Progenitor cell of endocrine pancreas (in vitro differentiated cells): ENCODE measurements around the gene IL1A. TPM values are rescaled to one million over a fixed set of nuclear protein-coding genes. Genes with fewer than 3 reads are reported as not detected.

Experiments used
- DNase-seq: peaks from one replicate; pipeline ENCODE4 v3.0.0; 2021; ENCODE audit warnings: low spot score; ENCODE audit not compliant: unreplicated experiment
- H3K27ac Mint-ChIP-seq: 2 replicates; pipeline ENCODE4 v1.8.0; 2021; ENCODE audit warnings: mild to moderate bottlenecking, moderate library complexity, mixed read lengths
- H3K27me3 Mint-ChIP-seq: 2 replicates; pipeline ENCODE4 v1.8.0; 2021; ENCODE audit warnings: mixed read lengths
- H3K36me3 Mint-ChIP-seq: 2 replicates; pipeline ENCODE4 v1.8.0; 2022; ENCODE audit warnings: mixed read lengths; ENCODE audit not compliant: insufficient read depth
- H3K4me1 Mint-ChIP-seq: 2 replicates; pipeline ENCODE4 v1.8.0; 2021; ENCODE audit warnings: low read depth, mixed read lengths
- H3K4me3 Mint-ChIP-seq: 2 replicates; pipeline ENCODE4 v1.8.0; 2021; ENCODE audit warnings: low read depth, mild to moderate bottlenecking, moderate library complexity, mixed read lengths
- H3K9me3 Mint-ChIP-seq: 2 replicates; pipeline ENCODE4 v1.8.0; 2021; ENCODE audit warnings: low read depth, mixed read lengths
- total RNA-seq: library from RNA; stranded (reverse); gene quantifications from 2 replicates; pipeline ENCODE4 v1.2.1, GENCODE V29; 2021
- TF ChIP-seq, protein P1 (sequence below): fragments of 200-600 bp; sonication (generic); IDR thresholded peaks from one replicate; pipeline ENCODE4 v1.5.0; 2021; ENCODE audit warnings: antibody characterized with exemption, mild to moderate bottlenecking; ENCODE audit not compliant: unreplicated experiment

Gene IL1A
- total RNA-seq, 1 donor from 2014 or later = 0.12 TPM

DNA sequence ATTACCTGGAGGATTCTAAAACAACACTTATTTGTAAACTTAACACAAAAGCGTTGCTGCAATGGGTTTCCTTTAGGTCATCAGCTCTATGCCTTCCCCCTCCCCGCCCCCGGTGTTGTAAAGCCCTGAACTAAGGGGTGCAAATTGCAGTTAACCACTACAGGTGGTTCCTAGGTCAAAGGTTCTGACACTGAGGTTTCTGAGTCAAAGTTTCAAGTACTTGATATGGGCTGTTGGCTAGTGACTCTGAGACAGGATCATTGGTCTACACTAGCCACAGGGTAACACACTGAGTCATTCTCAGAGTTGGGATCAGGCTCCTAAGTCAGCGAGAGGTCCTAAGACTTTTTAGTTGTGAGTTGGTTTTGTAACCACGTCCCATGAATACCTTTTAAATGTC, 36.8 kb upstream of the IL1A start:
- no peak overlapping the region for H3K4me3 Mint-ChIP-seq
- TF ChIP-seq, protein P1, sequence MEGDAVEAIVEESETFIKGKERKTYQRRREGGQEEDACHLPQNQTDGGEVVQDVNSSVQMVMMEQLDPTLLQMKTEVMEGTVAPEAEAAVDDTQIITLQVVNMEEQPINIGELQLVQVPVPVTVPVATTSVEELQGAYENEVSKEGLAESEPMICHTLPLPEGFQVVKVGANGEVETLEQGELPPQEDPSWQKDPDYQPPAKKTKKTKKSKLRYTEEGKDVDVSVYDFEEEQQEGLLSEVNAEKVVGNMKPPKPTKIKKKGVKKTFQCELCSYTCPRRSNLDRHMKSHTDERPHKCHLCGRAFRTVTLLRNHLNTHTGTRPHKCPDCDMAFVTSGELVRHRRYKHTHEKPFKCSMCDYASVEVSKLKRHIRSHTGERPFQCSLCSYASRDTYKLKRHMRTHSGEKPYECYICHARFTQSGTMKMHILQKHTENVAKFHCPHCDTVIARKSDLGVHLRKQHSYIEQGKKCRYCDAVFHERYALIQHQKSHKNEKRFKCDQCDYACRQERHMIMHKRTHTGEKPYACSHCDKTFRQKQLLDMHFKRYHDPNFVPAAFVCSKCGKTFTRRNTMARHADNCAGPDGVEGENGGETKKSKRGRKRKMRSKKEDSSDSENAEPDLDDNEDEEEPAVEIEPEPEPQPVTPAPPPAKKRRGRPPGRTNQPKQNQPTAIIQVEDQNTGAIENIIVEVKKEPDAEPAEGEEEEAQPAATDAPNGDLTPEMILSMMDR = no peak
- H3K9me3 Mint-ChIP-seq = no peaks in the 10 kb centered on the region
- no peak for DNase-seq
- H3K27ac Mint-ChIP-seq = no peak overlapping the region
- H3K4me1 Mint-ChIP-seq = peaks cover 10% of the 10 kb centered on the region
- H3K36me3 Mint-ChIP-seq = no peaks in the 10 kb centered on the region
- peaks cover 74% of the 10 kb centered on the region for H3K27me3 Mint-ChIP-seq

DNA sequence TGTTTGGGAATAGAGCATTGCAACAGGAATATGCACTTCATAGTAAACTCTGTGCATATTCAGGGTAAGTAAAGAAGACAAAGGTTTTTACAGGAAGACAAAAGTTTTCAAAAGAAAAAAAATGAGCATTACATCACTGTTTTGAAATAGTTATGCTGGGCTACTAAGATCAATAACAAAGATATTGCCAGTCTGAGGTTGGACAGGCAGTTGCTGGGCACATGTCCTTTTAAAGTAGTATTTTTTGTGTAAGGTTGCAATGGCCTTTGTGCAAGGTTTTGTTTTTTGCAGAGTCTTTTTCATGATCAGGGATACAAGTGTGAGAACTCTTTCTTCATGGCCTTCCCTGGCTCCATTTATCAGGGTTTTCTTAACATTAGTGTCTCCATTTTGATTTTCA, 36.0 kb upstream of the IL1A start:
- H3K9me3 Mint-ChIP-seq = no peaks in the 10 kb centered on the region
- peaks cover 10% of the 10 kb centered on the region for H3K4me1 Mint-ChIP-seq
- H3K4me3 Mint-ChIP-seq = no peak overlapping the region
- no peak for DNase-seq
- no peaks in the 10 kb centered on the region for H3K36me3 Mint-ChIP-seq
- no peak overlapping the region for H3K27ac Mint-ChIP-seq
- TF ChIP-seq, protein P1 = no peak
- peaks cover 66% of the 10 kb centered on the region for H3K27me3 Mint-ChIP-seq

DNA sequence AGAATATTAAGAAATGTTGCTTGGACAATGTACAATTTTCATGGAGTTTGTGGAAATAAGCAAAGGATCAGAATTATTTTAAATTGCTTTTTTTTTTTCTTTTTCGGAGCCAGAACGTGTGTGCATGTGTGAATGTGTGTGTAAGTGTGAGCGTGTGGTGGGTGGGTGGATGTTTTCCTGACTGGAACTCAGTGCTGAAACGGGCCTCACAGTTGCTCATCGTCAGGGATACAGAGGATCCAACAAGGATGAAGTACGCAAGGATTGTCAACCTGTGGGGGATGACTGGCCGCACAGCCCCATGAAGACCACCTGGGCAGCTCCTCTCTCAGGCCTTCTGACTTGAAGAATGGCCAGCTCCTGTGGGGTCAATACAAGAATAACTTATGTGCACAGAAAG, 34.8 kb upstream of the IL1A start:
- TF ChIP-seq, protein P1 = no peak
- Mint-ChIP-seq H3K27ac (no peak overlapping the region), H3K27me3 (peaks cover 60% of the 10 kb centered on the region)

DNA sequence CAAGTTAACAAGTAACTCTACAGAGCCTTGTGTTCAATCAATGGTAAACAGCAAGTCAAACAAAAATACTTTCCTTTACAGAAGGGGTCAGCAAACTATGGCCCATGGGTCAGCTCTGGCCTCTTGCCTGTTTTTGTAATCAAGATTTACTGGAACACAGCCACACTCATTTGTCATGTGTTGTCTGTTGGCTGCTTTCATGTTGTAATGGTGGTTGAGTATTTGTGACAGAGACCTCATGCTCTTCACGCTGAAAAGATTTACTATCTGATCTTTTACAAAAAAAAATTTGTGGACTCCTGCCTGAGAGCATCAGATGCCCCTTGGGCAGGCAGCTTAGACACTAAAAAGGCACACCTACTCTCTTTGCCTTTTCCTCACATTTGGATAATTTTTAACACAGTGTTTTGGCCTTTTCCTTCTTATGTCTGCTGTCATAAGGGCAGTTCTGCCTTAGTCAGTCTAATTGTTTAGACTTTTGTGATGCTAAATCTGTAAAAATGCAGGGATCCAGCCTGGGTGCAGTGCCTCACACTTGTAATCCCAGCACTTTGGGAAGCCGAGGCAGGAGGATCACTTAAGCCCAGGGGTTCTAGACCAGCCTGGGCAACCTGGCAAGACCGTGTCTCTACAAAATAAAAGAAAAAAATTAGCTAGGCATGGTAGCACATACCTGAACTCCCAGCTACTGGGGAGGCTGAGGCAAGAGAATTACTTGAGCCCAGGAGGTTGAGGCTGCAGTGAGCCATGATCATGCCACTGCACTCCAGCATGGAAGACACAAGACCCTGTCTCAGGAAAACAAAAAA, 34.0 kb upstream of the IL1A start:
- Mint-ChIP-seq H3K27ac (no peak overlapping the region), H3K36me3 (no peaks in the 10 kb centered on the region), H3K27me3 (peaks cover 62% of the 10 kb centered on the region), H3K4me1 (peaks cover 14% of the 10 kb centered on the region), H3K9me3 (no peaks in the 10 kb centered on the region), H3K4me3 (no peak overlapping the region)
- TF ChIP-seq, protein P1 = no peak
- DNase-seq = no peak

More for the DNA sequence above, 34.8 kb upstream of the IL1A start:
- Mint-ChIP-seq H3K36me3 (no peaks in the 10 kb centered on the region), H3K4me1 (peaks cover 11% of the 10 kb centered on the region), H3K9me3 (no peaks in the 10 kb centered on the region), H3K4me3 (no peak overlapping the region)
- DNase-seq = no peak

DNA sequence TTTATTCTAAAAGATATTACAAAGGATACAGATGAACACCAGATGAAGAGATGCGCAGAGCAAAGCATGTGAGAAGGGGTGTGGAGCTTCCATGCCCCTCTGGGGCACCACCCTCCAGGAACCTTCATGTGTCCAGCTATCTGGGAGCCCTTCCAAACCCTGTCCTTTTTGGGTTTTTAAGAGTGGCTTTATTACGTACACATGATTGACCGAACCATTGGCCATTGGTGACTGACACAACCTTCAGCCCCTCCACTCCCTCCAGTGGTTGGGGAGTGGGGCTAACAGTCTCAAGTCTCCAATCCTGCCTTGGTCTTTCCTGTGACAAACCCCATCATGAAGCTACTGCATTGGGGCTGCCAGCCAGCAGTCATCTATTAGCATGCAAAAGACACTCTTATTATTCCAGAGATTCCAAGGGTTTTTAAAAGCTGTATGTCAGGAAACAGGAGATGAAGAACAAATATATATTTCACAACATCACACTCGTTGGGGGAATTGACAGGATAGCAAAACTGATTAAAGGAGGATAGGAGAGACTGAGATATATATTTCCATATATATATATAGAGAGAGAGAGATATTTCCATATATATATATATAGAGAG, 32.9 kb upstream of the IL1A start:
- H3K36me3 Mint-ChIP-seq = no peaks in the 10 kb centered on the region
- no peak for DNase-seq
- no peaks in the 10 kb centered on the region for H3K9me3 Mint-ChIP-seq
- H3K27ac Mint-ChIP-seq = no peak overlapping the region
- TF ChIP-seq, protein P1 = no peak
- H3K27me3 Mint-ChIP-seq = peaks cover 64% of the 10 kb centered on the region
- H3K4me1 Mint-ChIP-seq = peaks cover 18% of the 10 kb centered on the region
- no peak overlapping the region for H3K4me3 Mint-ChIP-seq
